ENCODE results near the gene SORCS3.

DNA sequence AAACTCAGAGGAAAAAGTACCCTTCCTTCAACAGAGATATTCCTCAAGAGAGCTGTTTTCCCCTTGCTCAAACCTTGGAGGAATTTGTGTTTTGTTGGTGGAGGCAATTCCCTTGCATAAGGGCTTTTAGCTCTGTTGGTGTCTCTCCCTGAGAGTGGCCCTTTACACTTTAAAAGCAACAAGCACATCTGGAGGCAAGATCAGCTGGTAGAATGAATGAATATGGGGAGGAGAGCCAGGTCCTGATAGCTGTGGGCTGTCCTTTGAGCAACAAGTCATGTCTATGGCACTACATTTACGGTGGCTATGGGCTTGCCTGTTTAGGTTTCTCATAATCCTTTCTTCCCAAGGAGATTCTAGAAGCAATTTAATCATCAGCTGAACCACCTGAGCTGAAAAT, 384.0 kb downstream of the SORCS3 start:
- TF ChIP-seq, protein P1, sequence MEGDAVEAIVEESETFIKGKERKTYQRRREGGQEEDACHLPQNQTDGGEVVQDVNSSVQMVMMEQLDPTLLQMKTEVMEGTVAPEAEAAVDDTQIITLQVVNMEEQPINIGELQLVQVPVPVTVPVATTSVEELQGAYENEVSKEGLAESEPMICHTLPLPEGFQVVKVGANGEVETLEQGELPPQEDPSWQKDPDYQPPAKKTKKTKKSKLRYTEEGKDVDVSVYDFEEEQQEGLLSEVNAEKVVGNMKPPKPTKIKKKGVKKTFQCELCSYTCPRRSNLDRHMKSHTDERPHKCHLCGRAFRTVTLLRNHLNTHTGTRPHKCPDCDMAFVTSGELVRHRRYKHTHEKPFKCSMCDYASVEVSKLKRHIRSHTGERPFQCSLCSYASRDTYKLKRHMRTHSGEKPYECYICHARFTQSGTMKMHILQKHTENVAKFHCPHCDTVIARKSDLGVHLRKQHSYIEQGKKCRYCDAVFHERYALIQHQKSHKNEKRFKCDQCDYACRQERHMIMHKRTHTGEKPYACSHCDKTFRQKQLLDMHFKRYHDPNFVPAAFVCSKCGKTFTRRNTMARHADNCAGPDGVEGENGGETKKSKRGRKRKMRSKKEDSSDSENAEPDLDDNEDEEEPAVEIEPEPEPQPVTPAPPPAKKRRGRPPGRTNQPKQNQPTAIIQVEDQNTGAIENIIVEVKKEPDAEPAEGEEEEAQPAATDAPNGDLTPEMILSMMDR (IDR thresholded peaks at IDR 0.05), result no peak
- TF ChIP-seq POLR2A (IDR thresholded peaks at IDR 0.05), result no peak
